Measurements from ENCODE around the gene ETS2. TPM values are rescaled to one million over a fixed set of nuclear protein-coding genes. Genes with fewer than 3 reads are reported as not detected.
A peak's percentile ranks its signal among the peaks of the same experiment; 100 is the strongest.

Gene ETS2
- total RNA-seq, 4 donors from 2014 or later = 154 to 644 (median 289) TPM

DNA sequence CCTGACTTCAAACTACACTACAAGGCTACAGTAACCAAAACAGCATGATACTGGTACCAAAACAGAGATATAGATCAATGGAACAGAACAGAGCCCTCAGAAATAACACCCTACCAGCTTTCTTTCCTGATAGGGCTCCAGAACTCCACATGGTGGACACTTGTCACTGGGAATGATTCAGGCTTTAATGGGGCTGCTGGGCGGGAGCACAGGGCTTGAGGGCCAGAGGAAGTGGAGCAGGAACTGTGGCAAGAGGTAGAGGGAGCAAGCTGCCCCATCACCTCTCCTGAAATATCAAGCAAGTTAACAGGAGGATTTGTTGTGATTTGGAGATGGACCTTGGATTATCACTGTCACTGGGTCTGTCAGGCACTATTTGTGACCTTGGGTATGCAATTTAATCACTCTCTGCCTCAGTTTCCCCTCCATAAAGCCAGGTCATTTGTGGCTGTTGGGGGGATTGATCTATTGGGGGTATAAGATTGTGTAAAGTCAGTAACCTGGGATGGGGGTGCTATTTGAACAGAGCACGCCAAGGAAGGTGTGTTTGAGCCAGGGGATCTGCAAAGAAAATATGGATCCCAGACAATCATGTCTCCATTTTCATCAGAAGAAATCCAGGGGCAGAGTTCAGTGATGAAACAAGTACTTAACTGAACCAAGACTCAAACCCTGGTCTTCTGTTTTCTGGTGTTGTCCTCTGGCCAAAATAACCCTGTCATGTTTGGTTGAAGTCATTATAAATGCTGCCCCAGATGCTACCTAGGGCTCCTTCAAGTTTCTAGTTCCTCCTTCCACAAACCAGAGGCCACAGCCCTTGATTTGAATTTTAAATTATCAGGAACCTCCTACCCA, 25.2 kb downstream of the ETS2 start:
- intact Hi-C loops (cut with DNase I; ENCODE audit: low total_unique reads) = no loop called here
- 53 to 62% methylated on average over 2 of the region's 2 CpGs for WGBS, 2 donors
- TF ChIP-seq POLR2A (IDR thresholded peaks at IDR 0.05) (no peak), CTCF (IDR thresholded peaks at IDR 0.05) (no peak)
- H3K4me3 ChIP-seq (ENCODE audit: low read depth, poor library complexity, severe bottlenecking) = no peak overlapping the region
- DNase-seq (ENCODE audit: low spot score in 2 of 2) = no peak

GRCh38 chr21:38831526-38832467, 26.1 kb downstream of the ETS2 start:
- intact Hi-C loops (cut with DNase I; ENCODE audit: low total_unique reads) = no loop called here
- H3K4me3 ChIP-seq (ENCODE audit: low read depth, poor library complexity, severe bottlenecking) = no peak overlapping the region
- peak; percentile 94 to 98 for DNase-seq (ENCODE audit: low spot score in 2 of 2)
- WGBS, 2 donors = 41% methylated on average over 7 of the region's 7 CpGs
- TF ChIP-seq CTCF (IDR thresholded peaks at IDR 0.05) (peak in 1 of 3 donors; percentile 93), POLR2A (IDR thresholded peaks at IDR 0.05) (no peak)

- intact Hi-C loops (cut with DNase I; ENCODE audit: low total_unique reads) = no loop called here
- DNase-seq (ENCODE audit: low spot score in 2 of 2) = peak in 1 of 2 donors; percentile 78
- TF ChIP-seq POLR2A (IDR thresholded peaks at IDR 0.05) = no peak
- no peak for TF ChIP-seq CTCF (IDR thresholded peaks at IDR 0.05)
- H3K4me3 ChIP-seq (ENCODE audit: low read depth, poor library complexity, severe bottlenecking) = no peak overlapping the region
- WGBS, 2 donors = 71 to 81% methylated on average over 3 of the region's 3 CpGs
Observed at GRCh38 chr21:38832664-38833063, 26.9 kb downstream of the ETS2 start.

DNA sequence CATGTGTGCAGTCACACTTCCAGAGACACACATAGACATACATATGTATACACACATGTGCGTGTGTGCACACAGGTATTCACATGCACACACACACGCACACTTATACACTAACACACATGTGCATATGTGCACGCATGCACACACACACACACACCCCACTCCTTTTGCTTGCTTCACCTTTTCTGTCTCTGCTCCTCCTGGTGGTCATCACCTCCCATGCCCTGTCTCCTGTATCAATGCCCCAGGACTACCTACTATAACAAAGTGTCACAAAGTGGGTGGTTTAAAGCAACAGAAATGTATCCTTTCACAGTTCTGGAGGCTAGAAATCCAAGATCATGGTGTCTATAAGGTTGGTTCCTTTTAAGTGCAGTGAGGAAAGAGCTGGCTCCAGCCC, 27.4 kb downstream of the ETS2 start:
- 77 to 99% methylated on average over 3 of the region's 3 CpGs for WGBS, 2 donors

GRCh38 chr21:38834725-38835124, 29.0 kb downstream of the ETS2 start:
- no peak overlapping the region for H3K4me3 ChIP-seq (ENCODE audit: low read depth, poor library complexity, severe bottlenecking)
- no peak for TF ChIP-seq CTCF (IDR thresholded peaks at IDR 0.05)
- TF ChIP-seq POLR2A (IDR thresholded peaks at IDR 0.05) = no peak
- intact Hi-C loops (cut with DNase I; ENCODE audit: low total_unique reads) = no loop called here
- no peak for DNase-seq (ENCODE audit: low spot score in 2 of 2)
- 94 to 96% methylated on average over 3 of the region's 3 CpGs for WGBS, 2 donors

More for the DNA sequence above, 27.4 kb downstream of the ETS2 start:
- intact Hi-C loops (cut with DNase I; ENCODE audit: low total_unique reads) = no loop called here
- DNase-seq (ENCODE audit: low spot score in 2 of 2) = no peak
- no peak for TF ChIP-seq POLR2A (IDR thresholded peaks at IDR 0.05)
- TF ChIP-seq CTCF (IDR thresholded peaks at IDR 0.05) = no peak
- H3K4me3 ChIP-seq (ENCODE audit: low read depth, poor library complexity, severe bottlenecking) = no peak overlapping the region

Measured in lower leg skin (tissue), 4 donors.